Measurements from ENCODE around the gene CFAP77.

DNA sequence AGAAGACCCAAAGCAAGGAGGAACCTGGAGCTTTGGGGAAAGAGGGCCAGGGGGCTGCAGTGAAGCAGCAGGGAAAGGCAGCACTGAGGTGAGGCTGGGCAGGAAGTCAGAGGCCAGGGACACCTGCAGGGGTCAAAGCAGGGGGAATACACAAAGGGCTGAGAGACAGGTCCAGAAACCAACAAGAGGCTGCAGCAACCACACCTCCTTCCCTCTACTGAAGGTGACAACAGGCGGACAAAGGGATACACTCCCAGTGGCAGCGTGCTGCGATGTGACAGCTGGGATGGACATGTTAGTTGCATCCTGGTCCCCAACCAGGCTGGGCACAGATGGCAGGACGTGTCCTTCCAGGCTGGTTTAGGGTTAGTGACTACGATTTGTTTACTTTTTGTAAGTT is 12.6 kb downstream of the CFAP77 start:
- TF ChIP-seq, protein P1, sequence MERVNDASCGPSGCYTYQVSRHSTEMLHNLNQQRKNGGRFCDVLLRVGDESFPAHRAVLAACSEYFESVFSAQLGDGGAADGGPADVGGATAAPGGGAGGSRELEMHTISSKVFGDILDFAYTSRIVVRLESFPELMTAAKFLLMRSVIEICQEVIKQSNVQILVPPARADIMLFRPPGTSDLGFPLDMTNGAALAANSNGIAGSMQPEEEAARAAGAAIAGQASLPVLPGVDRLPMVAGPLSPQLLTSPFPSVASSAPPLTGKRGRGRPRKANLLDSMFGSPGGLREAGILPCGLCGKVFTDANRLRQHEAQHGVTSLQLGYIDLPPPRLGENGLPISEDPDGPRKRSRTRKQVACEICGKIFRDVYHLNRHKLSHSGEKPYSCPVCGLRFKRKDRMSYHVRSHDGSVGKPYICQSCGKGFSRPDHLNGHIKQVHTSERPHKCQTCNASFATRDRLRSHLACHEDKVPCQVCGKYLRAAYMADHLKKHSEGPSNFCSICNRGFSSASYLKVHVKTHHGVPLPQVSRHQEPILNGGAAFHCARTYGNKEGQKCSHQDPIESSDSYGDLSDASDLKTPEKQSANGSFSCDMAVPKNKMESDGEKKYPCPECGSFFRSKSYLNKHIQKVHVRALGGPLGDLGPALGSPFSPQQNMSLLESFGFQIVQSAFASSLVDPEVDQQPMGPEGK (CRISPR knock-in tag; IDR thresholded peaks at IDR 0.05; ENCODE audit: borderline replicate concordance): no peak
- TF ChIP-seq ZFP3 (CRISPR knock-in tag; IDR thresholded peaks at IDR 0.05): no peak
- TF ChIP-seq ZFP30 (CRISPR knock-in tag; IDR thresholded peaks at IDR 0.05): no peak
- TF ChIP-seq TOX (CRISPR knock-in tag; IDR thresholded peaks at IDR 0.05; ENCODE audit: borderline replicate concordance): no peak
- no peak for TF ChIP-seq RARB (CRISPR knock-in tag; IDR thresholded peaks at IDR 0.05)
- no peak for TF ChIP-seq GLIS3 (CRISPR knock-in tag; IDR thresholded peaks at IDR 0.05)
- TF ChIP-seq ESRRG (CRISPR knock-in tag; IDR thresholded peaks at IDR 0.05): no peak
- TF ChIP-seq ZNF565 (CRISPR knock-in tag; conservative IDR thresholded peaks at IDR 0.05; ENCODE audit: low read depth): no peak
- TF ChIP-seq, protein P2, sequence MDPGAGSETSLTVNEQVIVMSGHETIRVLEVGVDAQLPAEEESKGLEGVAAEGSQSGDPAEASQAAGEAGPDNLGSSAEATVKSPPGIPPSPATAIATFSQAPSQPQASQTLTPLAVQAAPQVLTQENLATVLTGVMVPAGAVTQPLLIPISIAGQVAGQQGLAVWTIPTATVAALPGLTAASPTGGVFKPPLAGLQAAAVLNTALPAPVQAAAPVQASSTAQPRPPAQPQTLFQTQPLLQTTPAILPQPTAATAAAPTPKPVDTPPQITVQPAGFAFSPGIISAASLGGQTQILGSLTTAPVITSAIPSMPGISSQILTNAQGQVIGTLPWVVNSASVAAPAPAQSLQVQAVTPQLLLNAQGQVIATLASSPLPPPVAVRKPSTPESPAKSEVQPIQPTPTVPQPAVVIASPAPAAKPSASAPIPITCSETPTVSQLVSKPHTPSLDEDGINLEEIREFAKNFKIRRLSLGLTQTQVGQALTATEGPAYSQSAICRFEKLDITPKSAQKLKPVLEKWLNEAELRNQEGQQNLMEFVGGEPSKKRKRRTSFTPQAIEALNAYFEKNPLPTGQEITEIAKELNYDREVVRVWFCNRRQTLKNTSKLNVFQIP (CRISPR knock-in tag; IDR thresholded peaks at IDR 0.05; ENCODE audit: borderline replicate concordance, low read depth): no peak
- TF ChIP-seq, protein P3, sequence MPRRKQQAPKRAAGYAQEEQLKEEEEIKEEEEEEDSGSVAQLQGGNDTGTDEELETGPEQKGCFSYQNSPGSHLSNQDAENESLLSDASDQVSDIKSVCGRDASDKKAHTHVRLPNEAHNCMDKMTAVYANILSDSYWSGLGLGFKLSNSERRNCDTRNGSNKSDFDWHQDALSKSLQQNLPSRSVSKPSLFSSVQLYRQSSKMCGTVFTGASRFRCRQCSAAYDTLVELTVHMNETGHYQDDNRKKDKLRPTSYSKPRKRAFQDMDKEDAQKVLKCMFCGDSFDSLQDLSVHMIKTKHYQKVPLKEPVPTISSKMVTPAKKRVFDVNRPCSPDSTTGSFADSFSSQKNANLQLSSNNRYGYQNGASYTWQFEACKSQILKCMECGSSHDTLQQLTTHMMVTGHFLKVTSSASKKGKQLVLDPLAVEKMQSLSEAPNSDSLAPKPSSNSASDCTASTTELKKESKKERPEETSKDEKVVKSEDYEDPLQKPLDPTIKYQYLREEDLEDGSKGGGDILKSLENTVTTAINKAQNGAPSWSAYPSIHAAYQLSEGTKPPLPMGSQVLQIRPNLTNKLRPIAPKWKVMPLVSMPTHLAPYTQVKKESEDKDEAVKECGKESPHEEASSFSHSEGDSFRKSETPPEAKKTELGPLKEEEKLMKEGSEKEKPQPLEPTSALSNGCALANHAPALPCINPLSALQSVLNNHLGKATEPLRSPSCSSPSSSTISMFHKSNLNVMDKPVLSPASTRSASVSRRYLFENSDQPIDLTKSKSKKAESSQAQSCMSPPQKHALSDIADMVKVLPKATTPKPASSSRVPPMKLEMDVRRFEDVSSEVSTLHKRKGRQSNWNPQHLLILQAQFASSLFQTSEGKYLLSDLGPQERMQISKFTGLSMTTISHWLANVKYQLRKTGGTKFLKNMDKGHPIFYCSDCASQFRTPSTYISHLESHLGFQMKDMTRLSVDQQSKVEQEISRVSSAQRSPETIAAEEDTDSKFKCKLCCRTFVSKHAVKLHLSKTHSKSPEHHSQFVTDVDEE (CRISPR knock-in tag; IDR thresholded peaks at IDR 0.05): no peak
- TF ChIP-seq ISL1 (CRISPR knock-in tag; IDR thresholded peaks at IDR 0.05): no peak
- no peak for TF ChIP-seq ARNTL (CRISPR knock-in tag; IDR thresholded peaks at IDR 0.05; ENCODE audit: borderline replicate concordance, low read depth)
- TF ChIP-seq, protein P4, sequence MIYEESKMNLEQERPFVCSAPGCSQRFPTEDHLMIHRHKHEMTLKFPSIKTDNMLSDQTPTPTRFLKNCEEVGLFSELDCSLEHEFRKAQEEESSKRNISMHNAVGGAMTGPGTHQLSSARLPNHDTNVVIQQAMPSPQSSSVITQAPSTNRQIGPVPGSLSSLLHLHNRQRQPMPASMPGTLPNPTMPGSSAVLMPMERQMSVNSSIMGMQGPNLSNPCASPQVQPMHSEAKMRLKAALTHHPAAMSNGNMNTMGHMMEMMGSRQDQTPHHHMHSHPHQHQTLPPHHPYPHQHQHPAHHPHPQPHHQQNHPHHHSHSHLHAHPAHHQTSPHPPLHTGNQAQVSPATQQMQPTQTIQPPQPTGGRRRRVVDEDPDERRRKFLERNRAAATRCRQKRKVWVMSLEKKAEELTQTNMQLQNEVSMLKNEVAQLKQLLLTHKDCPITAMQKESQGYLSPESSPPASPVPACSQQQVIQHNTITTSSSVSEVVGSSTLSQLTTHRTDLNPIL (CRISPR knock-in tag; IDR thresholded peaks at IDR 0.05; ENCODE audit: low read depth): no peak
- no peak for TF ChIP-seq ZNF70 (CRISPR knock-in tag; IDR thresholded peaks at IDR 0.05)

Data from SK-N-SH treated with all-trans-retinoic acid at 6 μM for 48 hours (cell line).